Natural killer cell (primary cell): ENCODE measurements around the gene METRN. TPM values are rescaled to one million over a fixed set of nuclear protein-coding genes. Genes with fewer than 3 reads are reported as not detected.

Experiments used
- ATAC-seq, 3 donors: fragments of 150-1000 bp in 2 of 3; fragments of 200-7000 bp in 1 of 3; cut with Tn5 transposase; 1 replicate in 1 of 3; 2 replicates in 2 of 3; pipeline ENCODE4 v1.10.0; 2021; ENCODE audit warnings: mild to moderate bottlenecking in 2 of 3, moderate library complexity in 2 of 3
- DNase-seq, 2 donors: peaks; one replicate each; pipeline versions ENCODE4 v3.0.0 to v3.0.0-alpha.2; 2013 to 2021; ENCODE audit warnings: mixed read lengths in 1 of 2
- H3K27ac ChIP-seq: one replicate; pipeline ENCODE4 v1.5.1; 2013; ENCODE audit warnings: mild to moderate bottlenecking, low read length
- H3K27me3 ChIP-seq: one replicate; pipeline ENCODE4 v1.6.1; 2013; ENCODE audit warnings: low read length; ENCODE audit not compliant: control insufficient read depth, insufficient read depth
- H3K36me3 ChIP-seq: one replicate; pipeline ENCODE4 v1.6.1; 2013; ENCODE audit warnings: low read length; ENCODE audit not compliant: control insufficient read depth, insufficient read depth
- H3K4me1 ChIP-seq: one replicate; pipeline ENCODE4 v1.6.1; 2013; ENCODE audit warnings: low read length; ENCODE audit not compliant: control insufficient read depth, insufficient read depth
- H3K4me3 ChIP-seq: one replicate; pipeline ENCODE4 v1.5.1; 2013; ENCODE audit warnings: low read length
- H3K9me3 ChIP-seq: one replicate; pipeline ENCODE4 v1.6.1; 2013; ENCODE audit warnings: low read length; ENCODE audit not compliant: control insufficient read depth, insufficient read depth
- H3K27ac Mint-ChIP-seq, 2 donors: one replicate each; pipeline ENCODE4 v1.8.0; 2022; ENCODE audit warnings: mild to moderate bottlenecking in 2 of 2, mixed read lengths in 2 of 2, moderate library complexity in 1 of 2
- H3K27me3 Mint-ChIP-seq, 2 donors: one replicate each; pipeline ENCODE4 v1.8.0; 2022; ENCODE audit warnings: low read depth in 2 of 2, mixed read lengths in 2 of 2
- H3K36me3 Mint-ChIP-seq: one replicate; pipeline ENCODE4 v1.8.0; 2022; ENCODE audit warnings: mixed read lengths
- H3K4me1 Mint-ChIP-seq, 2 donors: one replicate each; pipeline ENCODE4 v1.8.0; 2022; ENCODE audit warnings: mixed read lengths in 2 of 2
- H3K4me3 Mint-ChIP-seq: one replicate; pipeline ENCODE4 v1.8.0; 2022; ENCODE audit warnings: mild to moderate bottlenecking, moderate library complexity, mixed read lengths
- H3K9me3 Mint-ChIP-seq, 2 donors: one replicate each; pipeline ENCODE4 v1.8.0; 2022; ENCODE audit warnings: mixed read lengths in 2 of 2
- CTCF ChIP-seq: fragments of 200-600 bp; IDR thresholded peaks from one replicate; pipeline ENCODE4 v1.8.0; 2022; ENCODE audit warnings: antibody characterized with exemption
- WGBS: methylation state at CpG from one replicate; pipeline ENCODE4 v1.1.7; 2013; ENCODE audit warnings: missing lambda C conversion rate; ENCODE audit not compliant: insufficient coverage; 5-methylcytosine and 5-hydroxymethylcytosine counted together
- intact Hi-C: fragments of 100-400 bp; cut with micrococcal nuclease; formaldehyde crosslinking; loops from one replicate; pipeline ENCODE4 v1.14.2; 2022
- total RNA-seq, 4 donors: library from RNA; stranded (reverse); fragments of 120-200 nt in 1 of 4; gene quantifications; one replicate each; pipeline versions ENCODE4 v1.2.3 to v1.2.4, GENCODE V29; 2013 to 2022

Gene METRN
- total RNA-seq, 3 donors from 2014 or later (not counting 1 experiment from before 2014, with no cell fraction given), result 11.8 to 16.6 (median 14.3) TPM

- no peak for TF ChIP-seq CTCF
- 9% methylated on average over 73 of the region's 73 CpGs for WGBS
- DNase-seq (peak in 1 of 2 donors; percentile 38), ATAC-seq (no peak)
- Mint-ChIP-seq H3K27ac (no peak within 1 kb of the TSS), H3K27me3 (no peaks in the 10 kb centered on the region), H3K4me3 (peak within 1 kb of the TSS; percentile 25), H3K36me3 (no peaks in the 10 kb centered on the region), H3K4me1 (peaks cover 0 to 14% of the 10 kb centered on the region in 2 donors), H3K9me3 (no peaks in the 10 kb centered on the region)
- H3K27me3 ChIP-seq, result peaks cover 3% of the 10 kb centered on the region
- H3K4me3 ChIP-seq, result no peak within 1 kb of the TSS
- intact Hi-C loops, result no loop called here
- peaks cover 24% of the 10 kb centered on the region for H3K36me3 ChIP-seq
- no peaks in the 10 kb centered on the region for H3K9me3 ChIP-seq
- peaks cover 29% of the 10 kb centered on the region for H3K4me1 ChIP-seq
- no peak within 1 kb of the TSS for H3K27ac ChIP-seq
Observed at GRCh38 chr16:674968-675883, 39.7 kb upstream of the METRN start, which contains the start of gene RHBDL1. TSS of gene RHBDL1 (plus strand) at chr16:675671. CDS start at chr16:675791, 120 bp downstream.

- intact Hi-C loops, result no loop called here
- Histone ChIP-seq H3K27me3 (peaks cover 3% of the 10 kb centered on the region), H3K4me3 (no peak overlapping the region), H3K36me3 (peaks cover 18% of the 10 kb centered on the region), H3K9me3 (no peaks in the 10 kb centered on the region), H3K27ac (no peak overlapping the region), H3K4me1 (peaks cover 34% of the 10 kb centered on the region)
- 76% methylated on average over 20 of the region's 25 CpGs for WGBS
- no peak for TF ChIP-seq CTCF
- no peak overlapping the region for H3K27ac Mint-ChIP-seq
- H3K36me3 Mint-ChIP-seq, result no peaks in the 10 kb centered on the region
- no peak overlapping the region for H3K4me3 Mint-ChIP-seq
- peaks cover 0 to 17% of the 10 kb centered on the region in 2 donors for H3K4me1 Mint-ChIP-seq
- ATAC-seq, result no peak
- no peak for DNase-seq
- no peaks in the 10 kb centered on the region for H3K9me3 Mint-ChIP-seq
- no peaks in the 10 kb centered on the region for H3K27me3 Mint-ChIP-seq
Observed at GRCh38 chr16:675884-676564, 38.9 kb upstream of the METRN start.

GRCh38 chr16:676565-676902 lies 38.4 kb upstream of the METRN start:
- peaks cover 39% of the 10 kb centered on the region for H3K4me1 ChIP-seq
- DNase-seq, result no peak
- WGBS, result 95% methylated on average over 21 of the region's 21 CpGs
- no peaks in the 10 kb centered on the region for H3K36me3 Mint-ChIP-seq
- H3K9me3 ChIP-seq, result no peaks in the 10 kb centered on the region
- H3K4me1 Mint-ChIP-seq, result peaks cover 0 to 21% of the 10 kb centered on the region in 2 donors
- no peaks in the 10 kb centered on the region for H3K9me3 Mint-ChIP-seq
- intact Hi-C loops, result no loop called here
- ATAC-seq, result no peak
- no peak overlapping the region for H3K27ac Mint-ChIP-seq
- H3K27me3 Mint-ChIP-seq, result no peaks in the 10 kb centered on the region
- no peak overlapping the region for H3K27ac ChIP-seq
- peaks cover 18% of the 10 kb centered on the region for H3K36me3 ChIP-seq
- peaks cover 3% of the 10 kb centered on the region for H3K27me3 ChIP-seq
- H3K4me3 ChIP-seq, result no peak overlapping the region
- no peak overlapping the region for H3K4me3 Mint-ChIP-seq
- TF ChIP-seq CTCF, result no peak
